BLaER1 treated with 17β-estradiol and CSF1 and Interleukin-3, amounts not matched to agents 10 nM and 100 nM (cell line): Measurements from ENCODE around the gene ZZZ3.
A peak's percentile ranks its signal among the peaks of the same experiment; 100 is the strongest.
"Not testable (repeated sequence)": the region's sequence is repeated elsewhere in the genome, so short reads cannot be mapped to it uniquely, and the experiment has no call there.

Experiments used
- H3K27ac ChIP-seq, 11 experiments: shearing (Covaris generic); formaldehyde crosslinking; 2 replicates each; pipeline ENCODE4 v1.8.1; 2022
- H3K27me3 ChIP-seq, 11 experiments: shearing (Covaris generic); formaldehyde crosslinking; 2 replicates each; pipeline ENCODE4 v1.8.1; 2022
- H3K36me3 ChIP-seq, 11 experiments: shearing (Covaris generic); formaldehyde crosslinking; 2 replicates each; pipeline ENCODE4 v1.8.1; 2022
- H3K4me1 ChIP-seq, 10 experiments: shearing (Covaris generic); formaldehyde crosslinking; 2 replicates each; pipeline ENCODE4 v1.8.1; 2022
- H3K4me2 ChIP-seq, 11 experiments: shearing (Covaris generic); formaldehyde crosslinking; 2 replicates each; pipeline ENCODE4 v1.8.1; 2022
- H3K4me3 ChIP-seq, 10 experiments: shearing (Covaris generic); formaldehyde crosslinking; 2 replicates each; pipeline ENCODE4 v1.8.1; 2022
- H3K9ac ChIP-seq, 11 experiments: shearing (Covaris generic); formaldehyde crosslinking; 2 replicates each; pipeline ENCODE4 v1.8.1; 2022
- H3K9me3 ChIP-seq, 11 experiments: shearing (Covaris generic); formaldehyde crosslinking; replicated peaks in 1 of 11; 2 replicates each; pipeline ENCODE4 v1.8.1; 2022
- H4K20me1 ChIP-seq, 11 experiments: shearing (Covaris generic); formaldehyde crosslinking; 2 replicates each; pipeline ENCODE4 v1.8.1; 2022
- Cebpa-rat ChIP-seq, 11 experiments: shearing (Covaris generic); IDR thresholded peaks; 2 replicates each; pipeline ENCODE4 v1.8.1; 2022

ZZZ3 gene

GRCh38 chr1:77697441-77697840, 15.0 kb upstream of the ZZZ3 start:
- H3K9ac ChIP-seq: no peak overlapping the region

GRCh38 chr1:77688939-77689338, 6.5 kb upstream of the ZZZ3 start:
- Histone ChIP-seq H3K9me3 (0 out of 22 replicates have a peak, but pooled peaks cover 0 to 7% (median 0%) of the 10 kb centered on the region in 11 experiments), H4K20me1 (no peaks in the 10 kb centered on the region), H3K4me1 (peaks cover 8 to 15% (median 11%) of the 10 kb centered on the region in 10 experiments), H3K27me3 (no peaks in the 10 kb centered on the region), H3K4me2 (no peak overlapping the region), H3K9ac (no peak overlapping the region), H3K4me3 (no peak overlapping the region), H3K36me3 (peaks cover 17 to 54% (median 33%) of the 10 kb centered on the region in 11 experiments), H3K27ac (no peak overlapping the region)
- no peak for TF ChIP-seq Cebpa-rat (IDR thresholded peaks at IDR 0.05)

More at GRCh38 chr1:77697441-77697840, 15.0 kb upstream of the ZZZ3 start:
- Histone ChIP-seq H3K9me3 (peaks cover 0 to 6% (median 0%) of the 10 kb centered on the region in 11 experiments; a peak in 3 of 22 replicates), H4K20me1 (no peaks in the 10 kb centered on the region), H3K4me3 (no peak overlapping the region), H3K36me3 (peaks cover 54 to 88% (median 69%) of the 10 kb centered on the region in 11 experiments), H3K4me2 (no peak overlapping the region), H3K4me1 (no peaks in the 10 kb centered on the region), H3K27ac (no peak overlapping the region), H3K27me3 (no peaks in the 10 kb centered on the region)
- no peak for TF ChIP-seq Cebpa-rat (IDR thresholded peaks at IDR 0.05)

GRCh38 chr1:77687519-77687906, 5.1 kb upstream of the ZZZ3 start:
- peaks cover 5 to 40% (median 20%) of the 10 kb centered on the region in 11 experiments; a peak in 20 of 22 replicates for H3K36me3 ChIP-seq
- no peaks in the 10 kb centered on the region for H3K27me3 ChIP-seq
- TF ChIP-seq Cebpa-rat (IDR thresholded peaks at IDR 0.05): no peak
- no peak overlapping the region for H3K9ac ChIP-seq
- H3K9me3 ChIP-seq: 0 out of 22 replicates have a peak, but pooled peaks cover 0 to 7% (median 0%) of the 10 kb centered on the region in 11 experiments
- H3K4me1 ChIP-seq: peaks cover 11 to 18% (median 15%) of the 10 kb centered on the region in 10 experiments
- peaks cover 0 to under 1% (median 0%) of the 10 kb centered on the region in 11 experiments; a peak in 2 of 22 replicates for H4K20me1 ChIP-seq
- no peak overlapping the region for H3K27ac ChIP-seq
- no peak overlapping the region for H3K4me3 ChIP-seq
- H3K4me2 ChIP-seq: no peak overlapping the region

- Histone ChIP-seq H3K9ac (no peak overlapping the region), H3K4me3 (no peak overlapping the region), H3K27ac (no peak overlapping the region)
Measured at GRCh38 chr1:77686796-77687518, 4.5 kb upstream of the ZZZ3 start.

GRCh38 chr1:77683160-77684148, 996 bp upstream of the ZZZ3 start:
- H3K27me3 ChIP-seq: no peaks in the 10 kb centered on the region
- H3K27ac ChIP-seq: peak overlapping the region; percentile 90 to 99 (median 96)
- peaks cover 0 to 12% (median 0%) of the 10 kb centered on the region in 11 experiments; a peak in 5 of 22 replicates for H3K36me3 ChIP-seq
- H3K4me2 ChIP-seq: peak overlapping the region; percentile 76 to 94 (median 82)
- H4K20me1 ChIP-seq: peaks cover 10 to 41% (median 34%) of the 10 kb centered on the region in 11 experiments; a peak in 20 of 22 replicates
- no peak for TF ChIP-seq Cebpa-rat (IDR thresholded peaks at IDR 0.05)
- H3K9ac ChIP-seq: peak overlapping the region; percentile 87 to 99 (median 94)
- peak overlapping the region; percentile 71 to 97 (median 86) for H3K4me3 ChIP-seq
- peaks cover 21 to 42% (median 32%) of the 10 kb centered on the region in 10 experiments for H3K4me1 ChIP-seq
- no peaks in the 10 kb centered on the region for H3K9me3 ChIP-seq

More at GRCh38 chr1:77686796-77687518, 4.5 kb upstream of the ZZZ3 start:
- no peaks in the 10 kb centered on the region for H3K27me3 ChIP-seq
- peaks cover 0 to 35% (median 14%) of the 10 kb centered on the region in 11 experiments; a peak in 19 of 22 replicates for H3K36me3 ChIP-seq
- H4K20me1 ChIP-seq: peaks cover 0 to 6% (median 0%) of the 10 kb centered on the region in 11 experiments; a peak in 8 of 22 replicates
- H3K4me2 ChIP-seq: no peak overlapping the region
- H3K4me1 ChIP-seq: peaks cover 11 to 18% (median 15%) of the 10 kb centered on the region in 10 experiments
- 0 out of 22 replicates have a peak, but pooled peaks cover 0 to 2% (median 0%) of the 10 kb centered on the region in 11 experiments for H3K9me3 ChIP-seq
- TF ChIP-seq Cebpa-rat (IDR thresholded peaks at IDR 0.05): no peak

- TF ChIP-seq Cebpa-rat (IDR thresholded peaks at IDR 0.05): no peak
- H3K4me2 ChIP-seq: peak overlapping the region in 10 of 11 experiments; percentile 22 to 94 (median 32); a peak in 16 of 22 replicates
- H3K9ac ChIP-seq: no peak overlapping the region
- H3K27ac ChIP-seq: no peak overlapping the region
- no peaks in the 10 kb centered on the region for H3K27me3 ChIP-seq
- peaks cover 0 to 28% (median 12%) of the 10 kb centered on the region in 11 experiments; a peak in 13 of 22 replicates for H3K36me3 ChIP-seq
- H3K4me1 ChIP-seq: peaks cover 21 to 40% (median 30%) of the 10 kb centered on the region in 10 experiments
- peaks cover 26 to 74% (median 67%) of the 10 kb centered on the region in 11 experiments; a peak in 21 of 22 replicates for H4K20me1 ChIP-seq
- H3K9me3 ChIP-seq: no peaks in the 10 kb centered on the region
- no peak overlapping the region for H3K4me3 ChIP-seq
Measured at GRCh38 chr1:77680173-77680572, 2.3 kb downstream of the ZZZ3 start.

- Histone ChIP-seq H4K20me1 (peaks cover 32 to 86% (median 79%) of the 10 kb centered on the region in 11 experiments; a peak in 21 of 22 replicates), H3K9me3 (no peaks in the 10 kb centered on the region), H3K27ac (no peak overlapping the region), H3K4me3 (no peak overlapping the region), H3K4me1 (peaks cover 12 to 36% (median 22%) of the 10 kb centered on the region in 10 experiments), H3K9ac (no peak overlapping the region), H3K4me2 (peak overlapping the region in 2 of 11 experiments; percentile 28 to 94; a peak in 3 of 22 replicates), H3K27me3 (no peaks in the 10 kb centered on the region), H3K36me3 (peaks cover 0 to 30% (median 17%) of the 10 kb centered on the region in 11 experiments; a peak in 13 of 22 replicates)
- no peak for TF ChIP-seq Cebpa-rat (IDR thresholded peaks at IDR 0.05)
Measured at GRCh38 chr1:77678660-77679610, 3.5 kb downstream of the ZZZ3 start.

GRCh38 chr1:77674807-77675206, 7.7 kb downstream of the ZZZ3 start:
- Histone ChIP-seq H3K4me1 (peaks cover 0 to 18% (median 3%) of the 10 kb centered on the region in 10 experiments; a peak in 10 of 20 replicates), H4K20me1 (peaks cover 49 to 100% (median 100%) of the 10 kb centered on the region in 11 experiments; a peak in 21 of 22 replicates)
- not testable (repeated sequence) for H3K27ac ChIP-seq

More at GRCh38 chr1:77674807-77675206, 7.7 kb downstream of the ZZZ3 start:
- peaks cover 3 to 36% (median 18%) of the 10 kb centered on the region in 11 experiments; a peak in 14 of 22 replicates for H3K36me3 ChIP-seq
- not testable (repeated sequence) for H3K9me3 ChIP-seq, H3K27me3 ChIP-seq, H3K4me2 ChIP-seq, H3K4me3 ChIP-seq, H3K9ac ChIP-seq
